ENCODE data around the gene CD274. TPM values are rescaled to one million over a fixed set of nuclear protein-coding genes. Genes with fewer than 3 reads are reported as not detected.

The CD274 gene
- total RNA-seq, 4 donors from 2014 or later = 1.3 to 3.5 (median 2.2) TPM

- Histone ChIP-seq H3K9me3 (no peaks in the 10 kb centered on the region), H3K27ac (no peak overlapping the region), H3K27me3 (no peaks in the 10 kb centered on the region), H3K36me3 (peaks cover 0 to 13% (median 0%) of the 10 kb centered on the region in 3 donors), H3K4me1 (no peaks in the 10 kb centered on the region), H3K4me3 (no peak overlapping the region)
- intact Hi-C loops (cut with DNase I) = loop anchor here (5.0 kb wide), 1 partner anchor 233 kb away; the partner anchor contains the start of gene INSL6
- TF ChIP-seq POLR2A (IDR thresholded peaks at IDR 0.05) = no peak
- no peak for TF ChIP-seq CTCF (IDR thresholded peaks at IDR 0.05)
- no peak for DNase-seq
Measured at GRCh38 chr9:5419987-5420386, 30.4 kb upstream of the CD274 start.

GRCh38 chr9:5421163-5421562, 29.2 kb upstream of the CD274 start:
- Histone ChIP-seq H3K9me3 (no peaks in the 10 kb centered on the region), H3K4me1 (no peaks in the 10 kb centered on the region), H3K4me3 (no peak overlapping the region), H3K27ac (no peak overlapping the region), H3K36me3 (peaks cover 0 to 13% (median 0%) of the 10 kb centered on the region in 3 donors), H3K27me3 (no peaks in the 10 kb centered on the region)
- TF ChIP-seq POLR2A (IDR thresholded peaks at IDR 0.05) (no peak), CTCF (IDR thresholded peaks at IDR 0.05) (no peak)
- intact Hi-C loops (cut with DNase I) = loop anchor here (5.0 kb wide), 1 partner anchor 234 kb away; the partner anchor contains the start of gene INSL6
- WGBS, 2 donors = 75 to 81% methylated on average over 2 of the region's 2 CpGs
- DNase-seq = no peak

GRCh38 chr9:5422276-5422675, 28.1 kb upstream of the CD274 start:
- intact Hi-C loops (cut with DNase I) = loop anchor here (5.0 kb wide), 1 partner anchor 235 kb away; the partner anchor contains the start of gene INSL6
- H3K4me1 ChIP-seq = no peaks in the 10 kb centered on the region
- H3K36me3 ChIP-seq = peaks cover 0 to 13% (median 0%) of the 10 kb centered on the region in 3 donors
- no peaks in the 10 kb centered on the region for H3K9me3 ChIP-seq
- DNase-seq = no peak
- H3K27ac ChIP-seq = no peak overlapping the region
- no peak for TF ChIP-seq POLR2A (IDR thresholded peaks at IDR 0.05)
- TF ChIP-seq CTCF (IDR thresholded peaks at IDR 0.05) = no peak
- H3K27me3 ChIP-seq = no peaks in the 10 kb centered on the region
- no peak overlapping the region for H3K4me3 ChIP-seq
- WGBS, 2 donors = 78 to 86% methylated on average over 1 of the region's 1 CpG

- Histone ChIP-seq H3K27ac (no peak overlapping the region), H3K36me3 (peaks cover 0 to 11% (median 0%) of the 10 kb centered on the region in 3 donors), H3K4me1 (no peaks in the 10 kb centered on the region), H3K9me3 (no peaks in the 10 kb centered on the region), H3K27me3 (no peaks in the 10 kb centered on the region), H3K4me3 (no peak overlapping the region)
- DNase-seq = no peak
- WGBS, 2 donors = 80 to 90% methylated on average over 2 of the region's 2 CpGs
- intact Hi-C loops (cut with DNase I) = no loop called here
- TF ChIP-seq POLR2A (IDR thresholded peaks at IDR 0.05) = no peak
- TF ChIP-seq CTCF (IDR thresholded peaks at IDR 0.05) = peak in 4 of 6 experiments; percentile 31 to 67 (median 40)
Measured at GRCh38 chr9:5425006-5425628, 25.2 kb upstream of the CD274 start.

GRCh38 chr9:5427005-5427404, 23.3 kb upstream of the CD274 start:
- no peak for DNase-seq
- H3K36me3 ChIP-seq = peaks cover 0 to 23% (median 0%) of the 10 kb centered on the region in 3 donors
- H3K27me3 ChIP-seq = no peaks in the 10 kb centered on the region
- no peaks in the 10 kb centered on the region for H3K4me1 ChIP-seq
- intact Hi-C loops (cut with DNase I) = no loop called here
- no peak for TF ChIP-seq CTCF (IDR thresholded peaks at IDR 0.05)
- TF ChIP-seq POLR2A (IDR thresholded peaks at IDR 0.05) = no peak
- H3K9me3 ChIP-seq = no peaks in the 10 kb centered on the region
- H3K27ac ChIP-seq = no peak overlapping the region
- H3K4me3 ChIP-seq = no peak overlapping the region

Data from esophagus squamous epithelium (tissue), 5 donors.